ENCODE measurements around the gene TPD52L1. TPM values are rescaled to one million over a fixed set of nuclear protein-coding genes. Genes with fewer than 3 reads are reported as not detected.
A peak's percentile ranks its signal among the peaks of the same experiment; 100 is the strongest.

Gene TPD52L1
- total RNA-seq, result 7.2 and 9.9 TPM in 2 replicates
- long read RNA-seq, transcript TPD52L1-213 (7 exons, 2,356 nt), result minor isoform, 9 of 35 reads
- long read RNA-seq, transcript TPD52L1-202 (5 exons, 2,147 nt), result major isoform, 12 of 35 reads
- long read RNA-seq, transcript TPD52L1-203 (6 exons, 1,308 nt), result minor isoform, 9 of 35 reads
- long read RNA-seq, partial matches to known transcripts, result 0 of 35 reads
- long read RNA-seq, other reads (novel, unspliced or antisense), result 1 of 35 reads

- peak; percentile 87 for DNase-seq (ENCODE audit: extremely low spot score, unreplicated experiment)
- Mint-ChIP-seq H3K4me3 (ENCODE audit: unreplicated experiment) (peak within 1 kb of the TSS; percentile 84), H3K27ac (ENCODE audit: unreplicated experiment) (peak within 1 kb of the TSS; percentile 60), H3K9me3 (ENCODE audit: unreplicated experiment) (no peaks in the 10 kb centered on the region), H3K4me1 (ENCODE audit: unreplicated experiment) (peaks cover 12% of the 10 kb centered on the region), H3K27me3 (ENCODE audit: unreplicated experiment) (peaks cover 2% of the 10 kb centered on the region), H3K36me3 (ENCODE audit: unreplicated experiment) (no peaks in the 10 kb centered on the region)
- peak; percentile 96 for TF ChIP-seq CTCF (IDR thresholded peaks at IDR 0.05)
These were observed at the start of gene TPD52L1 for GRCh38 chr6:125153391-125154117. Gene TPD52L1 (plus strand): TSS chr6:125153773. CDS start chr6:125153952, 179 bp downstream.

DNA sequence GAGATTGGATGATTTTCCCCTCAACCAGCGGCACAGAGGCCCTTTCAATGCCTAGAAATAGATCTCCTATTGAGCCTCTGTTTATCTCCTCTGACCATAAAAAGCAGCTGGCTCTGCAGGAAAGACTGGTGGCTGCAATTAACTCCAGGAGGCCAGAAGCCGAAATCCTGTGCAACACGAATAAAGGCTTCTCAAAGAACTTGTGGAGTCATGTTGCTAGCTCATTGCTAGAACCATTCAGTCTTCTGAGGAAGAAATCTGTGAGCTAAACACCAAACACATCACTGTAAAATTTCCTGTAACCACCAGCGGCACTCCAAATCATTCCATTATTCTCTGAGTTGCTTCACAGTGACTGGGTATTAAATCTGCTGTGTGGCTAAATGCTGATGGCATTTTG is 49.1 kb upstream of the TPD52L1 start:
- peaks cover 53% of the 10 kb centered on the region for H3K4me1 Mint-ChIP-seq (ENCODE audit: unreplicated experiment)
- H3K27ac Mint-ChIP-seq (ENCODE audit: unreplicated experiment), result peak overlapping the region; percentile 93
- DNase-seq (ENCODE audit: extremely low spot score, unreplicated experiment), result no peak

GRCh38 chr6:125107048-125107447 is 46.5 kb upstream of the TPD52L1 start:
- Mint-ChIP-seq H3K27me3 (ENCODE audit: unreplicated experiment) (no peaks in the 10 kb centered on the region), H3K36me3 (ENCODE audit: unreplicated experiment) (peaks cover 24% of the 10 kb centered on the region), H3K27ac (ENCODE audit: unreplicated experiment) (no peak overlapping the region), H3K4me1 (ENCODE audit: unreplicated experiment) (peaks cover 31% of the 10 kb centered on the region), H3K9me3 (ENCODE audit: unreplicated experiment) (peaks cover 42% of the 10 kb centered on the region), H3K4me3 (ENCODE audit: unreplicated experiment) (no peak overlapping the region)
- DNase-seq (ENCODE audit: extremely low spot score, unreplicated experiment), result no peak
- TF ChIP-seq CTCF (IDR thresholded peaks at IDR 0.05), result no peak

More for the DNA sequence above, 49.1 kb upstream of the TPD52L1 start:
- Mint-ChIP-seq H3K36me3 (ENCODE audit: unreplicated experiment) (peaks cover 3% of the 10 kb centered on the region), H3K4me3 (ENCODE audit: unreplicated experiment) (peak overlapping the region; percentile 19), H3K9me3 (ENCODE audit: unreplicated experiment) (peaks cover 19% of the 10 kb centered on the region), H3K27me3 (ENCODE audit: unreplicated experiment) (no peaks in the 10 kb centered on the region)
- TF ChIP-seq CTCF (IDR thresholded peaks at IDR 0.05), result no peak

DNA sequence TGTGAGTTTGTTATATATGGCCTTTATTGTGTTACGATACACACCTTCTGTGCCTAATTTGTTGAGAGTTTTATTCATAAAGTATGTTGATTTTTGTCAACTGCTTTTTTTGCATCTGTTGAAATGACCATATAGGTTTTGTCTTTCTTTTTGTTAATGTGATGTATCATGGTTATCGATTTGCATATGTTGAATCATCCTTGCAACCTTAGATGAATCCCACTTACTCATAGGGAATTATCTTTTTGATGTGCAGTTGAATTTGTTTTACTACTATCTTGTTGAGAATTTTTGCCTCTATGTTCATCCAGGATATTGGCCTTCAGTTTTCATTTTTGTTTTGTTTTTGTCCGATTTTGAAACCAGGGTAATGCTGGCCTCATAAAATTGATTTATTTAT is 45.7 kb upstream of the TPD52L1 start:
- no peak for DNase-seq (ENCODE audit: extremely low spot score, unreplicated experiment)
- Mint-ChIP-seq H3K27ac (ENCODE audit: unreplicated experiment) (no peak overlapping the region), H3K27me3 (ENCODE audit: unreplicated experiment) (no peaks in the 10 kb centered on the region), H3K36me3 (ENCODE audit: unreplicated experiment) (peaks cover 28% of the 10 kb centered on the region), H3K4me1 (ENCODE audit: unreplicated experiment) (peaks cover 22% of the 10 kb centered on the region), H3K9me3 (ENCODE audit: unreplicated experiment) (peaks cover 46% of the 10 kb centered on the region), H3K4me3 (ENCODE audit: unreplicated experiment) (no peak overlapping the region)
- no peak for TF ChIP-seq CTCF (IDR thresholded peaks at IDR 0.05)

DNA sequence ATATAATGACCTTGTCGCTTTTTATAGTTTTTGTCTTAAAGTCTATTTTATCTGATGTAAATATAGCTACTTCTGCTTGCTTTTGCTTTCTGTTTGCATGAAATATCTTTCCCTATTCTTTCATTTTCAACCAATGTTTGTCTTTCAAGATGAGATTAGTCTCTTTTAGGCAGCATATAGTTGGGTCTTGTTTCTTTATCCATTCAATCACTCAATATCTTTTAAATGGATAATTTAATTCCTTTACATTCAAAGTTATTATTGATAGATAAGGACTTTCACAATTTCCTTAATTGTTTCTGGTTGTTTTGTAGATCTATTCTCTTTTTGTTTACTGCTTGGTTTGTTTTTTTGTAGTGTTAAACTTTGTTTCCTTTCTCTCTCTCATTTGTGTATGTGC is 43.5 kb upstream of the TPD52L1 start:
- Mint-ChIP-seq H3K4me3 (ENCODE audit: unreplicated experiment) (no peak overlapping the region), H3K27ac (ENCODE audit: unreplicated experiment) (no peak overlapping the region), H3K9me3 (ENCODE audit: unreplicated experiment) (peaks cover 46% of the 10 kb centered on the region), H3K4me1 (ENCODE audit: unreplicated experiment) (peaks cover 1% of the 10 kb centered on the region), H3K36me3 (ENCODE audit: unreplicated experiment) (peaks cover 28% of the 10 kb centered on the region), H3K27me3 (ENCODE audit: unreplicated experiment) (no peaks in the 10 kb centered on the region)
- TF ChIP-seq CTCF (IDR thresholded peaks at IDR 0.05), result no peak
- DNase-seq (ENCODE audit: extremely low spot score, unreplicated experiment), result no peak
